ENCODE results near the gene CLK1.
A peak's percentile ranks its signal among the peaks of the same experiment; 100 is the strongest.
"Not testable (repeated sequence)": the region's sequence is repeated elsewhere in the genome, so short reads cannot be mapped to it uniquely, and the experiment has no call there.

The CLK1 gene

DNA sequence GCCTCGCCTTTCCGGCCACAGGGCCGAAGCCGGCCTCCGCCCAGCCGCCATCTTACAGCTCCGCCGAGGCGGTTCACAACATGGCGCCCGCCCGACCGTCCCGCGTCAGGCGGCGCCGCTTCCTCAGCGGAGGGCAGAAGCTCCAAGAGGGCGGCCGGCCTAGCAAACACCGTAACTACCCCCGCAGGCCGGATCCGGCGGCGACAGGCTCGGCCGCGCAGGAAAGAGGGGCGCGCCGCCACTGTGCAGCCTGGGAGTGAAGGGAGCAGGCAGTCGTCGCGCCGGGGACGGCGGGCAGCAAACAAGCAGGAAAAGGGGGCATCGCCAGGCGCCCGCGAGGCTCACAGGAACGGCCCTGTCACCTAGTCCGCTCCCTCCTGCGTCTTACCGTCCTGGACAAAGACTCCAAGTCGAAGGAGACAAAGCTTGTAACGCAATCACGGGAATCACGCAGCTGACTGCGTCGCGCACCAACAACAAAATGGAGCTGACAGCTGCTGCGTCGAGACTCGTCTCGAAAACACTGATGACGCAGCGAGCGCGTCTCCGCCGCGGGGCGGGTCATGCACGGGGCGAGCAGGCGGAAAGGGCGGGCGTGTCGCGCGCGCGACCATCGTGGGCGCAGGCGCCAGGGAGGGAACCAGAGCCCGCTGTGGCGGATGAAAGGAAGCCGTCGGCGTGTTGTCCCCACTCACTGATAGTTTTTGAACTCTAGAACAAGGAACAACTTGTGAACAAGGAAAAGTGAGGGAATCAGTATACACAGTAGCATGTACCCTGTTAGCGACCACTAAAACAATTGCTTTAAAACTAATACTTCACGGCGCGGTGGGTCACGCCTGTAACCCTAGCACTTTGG lies at the start of gene CLK1:
Gene CLK1 (minus strand): TSS at position 483 of the 859 bp plus-strand sequence. CDS start 2,796 bp downstream, outside the sequence.
- peak; percentile 80 for DNase-seq

DNA sequence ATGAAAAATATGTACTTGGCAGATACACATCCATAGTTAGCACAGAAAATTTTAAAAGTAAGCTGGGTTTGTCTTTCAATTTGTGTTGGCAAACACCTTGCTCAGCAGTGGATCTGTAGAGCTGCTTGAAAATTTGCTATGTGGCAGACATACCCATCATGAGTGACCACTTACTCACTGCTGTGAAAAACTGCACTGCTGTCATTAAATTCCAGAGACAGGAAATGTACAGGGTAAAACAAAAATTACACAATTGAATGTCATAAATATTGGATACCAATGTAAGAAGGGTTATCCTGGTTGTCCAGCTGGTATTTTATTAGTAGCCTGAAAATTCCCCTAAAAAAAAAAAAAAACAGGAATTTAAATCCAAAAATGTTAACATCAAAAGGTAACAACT lies 49.2 kb upstream of the CLK1 start:
- DNase-seq, result no peak

DNA sequence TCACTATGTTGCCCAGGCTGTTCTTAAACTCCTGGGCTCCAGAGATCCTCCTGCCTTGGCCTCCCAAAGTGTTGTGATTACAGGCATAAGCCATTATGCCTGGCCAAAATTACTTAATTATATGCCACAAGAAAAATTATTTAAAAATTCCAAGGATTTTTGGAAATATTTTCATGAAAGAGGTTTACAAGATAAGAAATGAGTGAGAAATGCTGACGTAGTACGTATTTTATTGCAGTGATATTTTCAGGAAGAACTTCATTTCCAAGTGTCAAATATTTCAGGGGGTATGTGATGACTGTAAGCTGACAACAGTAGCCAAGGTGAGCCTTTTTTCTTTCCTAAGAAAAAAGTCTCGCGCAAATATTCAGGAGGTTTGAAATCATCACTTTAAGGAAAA lies 45.5 kb upstream of the CLK1 start:
- no peak for DNase-seq

DNA sequence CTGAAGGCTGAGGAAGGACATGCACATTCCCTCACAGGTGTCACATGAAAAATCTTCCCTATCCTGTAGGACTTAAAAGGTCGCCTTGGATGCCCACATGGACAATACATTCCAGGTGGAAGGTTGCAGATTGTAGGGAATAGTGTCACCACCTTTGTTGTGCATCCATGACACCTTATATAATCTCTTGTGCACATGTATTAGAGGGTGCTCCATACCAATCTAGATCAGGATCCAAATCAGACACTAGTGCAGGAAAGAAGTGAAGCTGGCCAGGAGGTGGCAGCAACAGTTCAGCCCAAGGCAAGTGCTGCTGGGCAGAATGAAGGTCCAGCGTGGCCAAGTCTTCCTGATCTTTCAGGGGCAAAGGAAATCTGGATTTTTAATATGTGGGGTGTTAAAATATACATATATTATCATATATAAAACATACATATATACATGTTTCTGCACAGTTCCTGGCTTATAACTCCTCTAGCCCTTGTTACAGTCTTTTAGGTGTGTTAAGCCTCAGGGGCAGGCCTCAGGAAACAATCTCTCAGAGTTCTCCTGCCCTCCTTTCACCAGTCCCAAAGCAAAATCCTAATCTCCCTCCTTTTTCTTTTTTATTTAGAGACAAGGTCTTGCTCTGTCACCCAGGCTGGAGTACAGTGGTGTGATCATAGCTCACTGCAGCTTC lies 41.3 kb upstream of the CLK1 start:
- peak; percentile 8 for DNase-seq

DNA sequence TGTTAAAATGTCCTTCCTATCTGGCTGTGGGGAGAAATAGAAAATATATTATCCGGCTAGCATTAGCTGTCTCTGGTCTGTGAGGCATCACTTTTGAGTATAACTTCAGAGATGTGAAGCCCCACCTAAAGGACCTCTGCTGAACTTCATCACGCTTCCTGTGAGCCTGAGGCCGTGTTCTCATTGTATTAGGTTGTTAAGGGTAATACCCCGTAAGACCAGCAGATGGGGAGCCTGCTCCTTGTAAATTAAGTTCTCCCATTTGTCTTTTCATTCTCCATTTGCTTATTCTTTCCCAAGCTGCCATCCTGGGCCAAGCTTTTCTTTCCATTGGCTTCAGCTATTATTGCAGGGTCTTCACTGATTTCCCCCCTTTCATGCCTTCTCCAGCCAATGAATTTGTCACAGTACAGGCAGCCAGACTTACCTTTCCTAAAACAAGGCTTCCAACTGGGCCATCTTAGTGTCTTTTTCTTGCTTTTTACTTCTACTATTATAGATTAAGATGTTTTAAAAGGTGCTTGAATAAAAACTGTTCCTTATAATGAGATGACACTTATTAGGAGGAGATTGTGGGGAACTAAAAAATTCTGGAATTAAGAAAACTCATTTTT lies 37.1 kb upstream of the CLK1 start:
- peak; percentile 75 for DNase-seq

DNA sequence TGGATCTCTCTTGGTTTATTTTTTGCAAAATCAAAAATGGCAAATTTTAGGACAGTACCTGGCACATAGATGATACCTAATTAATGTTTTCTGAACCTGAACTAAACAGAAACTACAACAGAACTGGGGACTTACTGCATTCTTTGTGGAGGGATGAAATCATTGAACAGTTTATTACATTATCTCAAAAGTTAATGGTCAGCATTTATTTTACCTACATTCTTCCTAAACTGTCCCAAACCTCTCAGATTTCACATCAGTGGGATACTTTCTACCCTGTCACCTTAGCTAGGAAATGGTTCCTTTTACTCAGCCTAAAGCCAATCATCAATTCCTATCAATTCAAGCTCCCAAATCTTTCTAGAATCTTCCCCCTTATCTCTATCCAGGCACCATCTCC lies 35.0 kb upstream of the CLK1 start:
- no peak for DNase-seq

DNA sequence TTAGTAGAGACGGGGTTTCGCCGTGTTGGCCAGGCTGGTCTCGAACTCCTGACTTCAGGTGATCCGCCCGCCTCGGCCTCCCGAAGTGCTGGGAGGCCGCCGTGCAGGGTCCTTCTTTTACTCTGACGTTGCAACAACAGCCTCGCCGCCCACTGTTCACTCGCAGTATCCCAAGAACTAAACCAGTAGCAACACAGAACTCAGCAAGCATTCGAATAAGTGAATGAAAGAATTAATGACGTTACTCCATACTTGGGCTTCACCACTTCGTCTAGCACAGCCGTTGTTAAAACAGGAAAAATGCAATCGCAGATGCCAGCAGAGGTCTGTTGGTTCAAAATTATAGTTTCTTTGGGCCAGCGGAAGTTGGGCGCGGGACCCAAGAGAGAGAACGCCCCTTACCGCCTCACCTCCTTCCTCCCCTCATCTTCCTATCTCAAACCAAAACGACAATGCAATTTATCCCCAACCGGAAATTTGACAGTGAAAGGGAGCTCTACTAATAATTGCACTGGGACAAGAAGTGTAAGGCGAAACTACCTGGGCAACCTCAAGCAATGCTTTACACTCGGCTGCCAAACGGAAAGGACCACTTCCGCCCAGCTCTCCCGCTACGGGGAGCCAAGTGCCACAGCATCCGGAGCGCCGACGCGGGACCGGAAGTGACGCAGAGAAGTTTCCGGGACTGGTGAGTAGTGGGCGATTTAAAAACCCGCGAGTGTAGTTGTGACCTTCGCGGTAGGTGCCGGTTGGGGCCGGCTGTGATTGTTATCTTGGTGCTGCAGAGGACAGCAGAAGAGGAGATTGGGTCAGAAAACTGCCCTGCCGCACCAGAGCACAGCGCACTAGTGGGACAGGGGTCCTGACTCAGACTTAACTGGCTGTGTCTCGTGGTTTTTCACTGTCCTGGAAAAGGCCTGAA lies 24.5 kb upstream of the CLK1 start, which contains the start of the genes NIF3L1 and PPIL3:
Gene NIF3L1 (plus strand): TSS at position 668 of the 922 bp plus-strand sequence. CDS start 2,573 bp downstream, outside the sequence.
Gene PPIL3 (minus strand): TSS at position 374 of the 922 bp plus-strand sequence. CDS start 1,462 bp downstream, outside the sequence.
- DNase-seq, result peak; percentile 94

DNA sequence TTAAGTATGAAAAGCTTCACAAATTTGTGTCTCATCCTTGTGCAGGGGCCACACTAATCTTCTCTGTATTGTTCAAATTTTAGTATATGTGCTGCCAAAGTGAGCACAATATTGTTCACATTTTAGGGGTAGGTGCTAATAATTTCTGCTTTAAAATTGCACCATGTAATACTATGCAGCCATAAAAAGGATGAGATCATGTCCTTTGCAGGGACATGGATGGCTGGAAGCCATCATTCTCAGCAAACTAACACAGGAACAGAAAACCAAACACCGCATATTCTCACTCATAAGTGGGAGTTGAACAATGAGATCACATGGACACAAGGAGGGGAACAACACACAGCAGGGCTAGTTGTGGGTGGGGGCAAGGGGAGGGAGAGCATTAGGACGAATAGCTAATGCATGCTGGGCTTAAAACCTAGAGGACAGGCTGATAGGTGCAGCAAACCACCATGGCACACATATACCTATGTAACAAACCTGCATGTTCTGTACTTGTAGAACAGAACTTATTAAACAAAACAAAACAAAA lies 17.3 kb upstream of the CLK1 start:
- DNase-seq, result not testable (repeated sequence)

DNA sequence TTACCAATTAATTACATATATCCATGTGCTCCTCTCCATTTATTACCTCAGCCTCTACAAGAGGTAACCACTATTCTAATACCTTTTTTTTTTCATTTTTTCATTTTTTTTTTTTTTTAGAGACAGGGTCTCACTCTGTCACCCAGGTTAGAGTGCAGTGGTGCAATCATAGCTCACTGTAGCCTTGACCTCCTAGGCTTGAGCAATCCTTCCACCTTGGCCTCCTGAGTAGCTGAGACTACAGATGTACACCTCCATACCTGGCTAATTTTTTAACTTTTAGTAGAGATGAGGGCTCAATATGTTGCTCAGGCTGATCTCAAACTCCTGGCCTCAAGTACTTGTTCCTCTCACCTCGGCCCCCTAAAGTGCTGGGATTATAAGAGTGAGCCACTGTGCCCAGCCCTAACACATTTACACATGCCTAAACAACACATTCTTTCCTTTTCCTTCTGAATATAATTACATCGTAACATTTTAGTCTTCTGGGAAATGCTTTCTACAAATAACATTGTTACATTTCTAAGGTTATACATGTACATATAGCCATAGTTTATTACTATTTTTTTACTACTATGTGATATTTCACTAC lies 13.9 kb upstream of the CLK1 start:
- DNase-seq, result no peak

DNA sequence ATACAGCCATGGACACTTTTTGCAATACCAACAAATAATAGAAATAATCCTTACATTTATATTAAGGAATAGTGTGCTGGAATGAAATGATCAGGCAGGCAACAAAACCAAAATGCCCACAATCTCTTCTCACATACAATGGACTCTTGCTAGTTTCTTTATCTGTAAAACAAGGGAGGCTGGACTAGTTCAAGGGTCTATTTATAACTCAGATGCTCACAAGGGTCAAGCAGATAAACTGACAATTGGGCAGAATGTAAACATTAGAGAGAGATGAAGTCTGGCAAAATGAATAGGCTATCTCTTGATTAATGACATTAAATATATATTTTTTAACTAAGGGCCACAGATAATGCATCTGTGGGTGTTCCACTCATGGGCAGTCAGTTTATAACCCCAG lies 13.0 kb upstream of the CLK1 start:
- DNase-seq, result no peak

DNA sequence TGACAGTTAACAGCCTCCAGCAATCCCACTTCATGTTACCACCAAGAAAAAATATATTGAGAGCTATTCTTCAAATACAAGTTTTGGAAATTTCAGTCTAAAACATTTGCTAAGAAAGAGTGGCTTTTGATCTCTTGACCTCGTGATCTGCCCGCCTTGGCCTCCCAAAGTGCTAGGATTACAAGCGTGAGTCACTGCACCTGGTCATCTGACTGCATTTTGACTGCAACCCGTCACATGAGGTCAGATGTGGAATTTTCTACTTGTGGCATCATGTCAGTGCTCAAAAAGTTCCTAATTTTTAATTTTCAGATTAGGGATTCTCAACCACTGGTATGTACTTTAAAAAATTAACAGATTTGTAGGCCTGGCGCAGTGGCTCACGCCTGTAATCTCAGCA lies 9.1 kb upstream of the CLK1 start:
- no peak for DNase-seq

DNA sequence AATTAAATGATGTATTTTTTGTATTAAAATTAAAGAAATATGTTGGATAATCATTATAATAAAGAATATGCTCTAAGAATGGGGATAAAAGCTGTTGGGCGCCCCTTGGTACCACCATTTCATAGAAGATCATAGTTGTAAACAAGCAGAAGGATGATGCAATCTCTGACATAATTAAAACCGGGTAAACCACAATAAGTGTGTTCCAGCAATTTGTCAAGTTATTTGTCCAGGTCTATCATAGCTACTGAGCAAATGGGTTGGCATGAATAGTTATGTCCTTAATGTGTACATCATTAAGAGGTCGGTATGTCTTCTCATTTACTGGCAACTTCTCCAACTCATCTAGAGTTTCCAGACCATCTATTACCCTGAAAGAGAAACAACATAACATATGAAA lies 6.7 kb upstream of the CLK1 start:
- DNase-seq, result no peak

DNA sequence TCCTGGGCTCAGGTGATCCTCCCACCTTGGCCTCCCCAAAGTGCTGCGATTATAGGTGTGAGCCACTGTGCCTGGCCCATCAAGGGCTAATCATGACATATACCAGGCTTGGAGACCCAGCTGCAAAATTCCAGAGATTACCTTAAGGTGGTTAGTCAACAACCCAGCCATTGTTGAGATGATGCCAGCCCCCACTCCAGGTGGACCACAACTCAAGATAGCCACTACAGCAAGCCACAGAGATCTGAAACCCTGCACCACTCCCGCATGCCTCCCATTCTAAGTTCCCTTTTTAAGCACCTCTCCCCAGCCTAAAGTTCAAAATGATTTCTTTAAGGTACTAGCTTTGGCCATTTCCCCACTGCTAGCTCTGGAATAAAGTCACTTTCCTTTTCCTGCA lies 4.6 kb upstream of the CLK1 start:
- DNase-seq, result no peak

DNA sequence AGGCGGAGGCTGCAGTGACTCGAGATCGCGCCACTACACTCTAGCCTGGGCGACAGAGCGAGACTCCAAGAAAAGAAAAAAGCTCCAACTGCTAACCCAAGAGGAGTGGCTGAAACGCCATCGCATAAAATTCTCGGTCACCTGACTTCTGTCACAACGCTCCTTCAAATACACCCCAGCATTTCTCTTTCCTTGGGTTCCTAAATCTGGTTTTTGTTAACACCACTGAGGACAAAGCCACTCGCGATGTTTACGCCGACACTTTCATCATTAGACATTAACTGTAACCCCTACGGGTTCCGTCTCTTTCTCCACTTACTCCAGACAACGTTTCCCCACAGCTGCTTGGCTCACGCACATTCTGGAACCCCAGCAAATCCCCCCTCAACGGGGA lies 679 bp downstream of the CLK1 start:
- no peak for DNase-seq

DNA sequence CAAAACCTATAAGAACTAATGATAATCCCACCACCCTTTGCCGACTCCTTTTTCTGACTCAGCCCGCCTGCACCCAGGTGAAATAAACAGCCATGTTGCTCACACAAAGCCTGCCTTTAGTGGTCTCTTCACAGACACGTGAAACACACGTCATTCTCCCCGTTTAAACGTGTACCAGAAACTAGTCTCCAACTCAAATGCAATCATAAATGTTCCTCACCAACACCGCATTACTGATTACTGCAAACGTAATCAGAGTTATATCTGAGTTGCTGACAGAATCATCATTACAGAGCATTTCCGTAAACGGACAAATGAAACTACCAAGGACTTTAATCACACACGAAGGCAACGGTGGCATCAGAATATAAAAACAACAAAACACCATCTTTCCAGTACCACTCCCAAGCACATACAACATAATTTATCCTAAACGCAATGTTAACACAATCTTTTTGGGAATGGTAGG lies 1.9 kb downstream of the CLK1 start:
- no peak for DNase-seq

DNA sequence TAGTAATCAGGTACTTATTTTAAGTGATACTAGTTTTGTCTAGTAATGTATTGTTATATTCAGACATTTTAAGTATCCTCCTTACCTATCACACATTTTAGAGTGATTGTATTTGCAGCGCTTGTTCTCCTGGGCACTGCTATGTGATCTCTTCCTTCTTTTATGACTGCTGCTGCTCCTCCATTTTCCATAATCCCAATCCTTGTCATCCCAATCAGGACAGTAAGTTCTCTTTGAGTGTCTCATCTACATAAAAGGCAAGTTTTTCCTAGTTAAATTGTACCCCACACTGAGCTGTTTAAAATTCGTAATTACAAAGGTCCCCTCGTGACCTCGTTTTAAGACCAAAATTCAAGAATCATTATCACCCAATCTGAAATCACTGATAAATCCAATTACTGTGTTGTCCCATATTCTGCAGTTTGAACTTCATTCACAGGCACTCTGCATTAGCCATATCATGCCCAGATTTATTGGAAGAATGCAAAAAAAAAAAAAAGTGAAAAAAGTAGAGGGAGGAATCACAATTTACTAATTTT lies 2.8 kb downstream of the CLK1 start:
- DNase-seq, result no peak

DNA sequence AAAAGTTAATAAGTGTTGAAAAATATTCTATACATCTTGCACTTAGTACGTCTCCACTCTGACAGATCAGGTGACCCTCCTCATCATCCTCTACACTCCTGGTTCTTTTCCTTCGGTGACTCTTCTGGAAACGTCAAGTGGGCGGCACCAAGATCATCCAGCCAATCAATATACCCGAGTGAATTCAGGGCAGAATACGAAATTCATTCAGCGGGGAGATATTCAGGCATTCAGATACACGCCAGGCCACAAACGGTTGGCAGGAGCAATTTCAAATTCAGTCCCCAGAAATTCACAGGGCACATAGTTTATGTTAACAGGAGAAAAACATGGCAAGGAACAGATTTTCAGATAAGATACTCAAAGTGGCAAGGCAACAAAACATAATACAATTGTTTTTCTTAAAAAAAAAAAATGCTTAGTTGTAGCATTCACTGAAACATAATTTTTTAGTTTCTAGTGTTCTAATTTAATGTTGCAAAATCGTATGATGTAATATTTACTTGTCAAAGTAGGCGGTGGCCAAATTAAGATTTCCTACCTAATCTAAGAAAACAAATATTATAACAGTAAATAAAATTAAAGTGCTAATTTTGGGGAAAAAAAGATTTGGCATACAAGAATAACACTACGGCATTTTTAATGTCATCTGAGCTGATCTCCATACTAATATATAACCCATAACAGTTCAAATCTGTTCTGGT lies 4.2 kb downstream of the CLK1 start:
- no peak for DNase-seq

DNA sequence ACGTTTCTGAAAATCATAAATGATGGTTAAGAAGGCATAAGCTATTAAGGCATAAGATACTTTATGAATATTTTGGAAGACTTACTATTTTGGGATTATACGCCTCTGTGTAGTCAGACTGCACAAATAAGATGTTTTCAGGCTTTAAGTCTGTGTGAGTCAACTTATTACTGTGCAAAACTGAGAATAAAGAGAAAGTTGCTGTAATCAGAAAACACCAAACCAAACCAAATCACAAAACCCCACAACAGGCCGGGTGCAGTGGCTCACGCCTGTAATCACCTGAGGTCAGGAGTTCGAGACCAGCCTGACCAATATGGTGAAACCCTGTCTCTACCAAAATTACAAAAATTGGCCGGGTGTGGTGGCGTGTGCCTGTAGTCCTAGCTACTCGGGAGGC lies 7.7 kb downstream of the CLK1 start:
- DNase-seq, result no peak

DNA sequence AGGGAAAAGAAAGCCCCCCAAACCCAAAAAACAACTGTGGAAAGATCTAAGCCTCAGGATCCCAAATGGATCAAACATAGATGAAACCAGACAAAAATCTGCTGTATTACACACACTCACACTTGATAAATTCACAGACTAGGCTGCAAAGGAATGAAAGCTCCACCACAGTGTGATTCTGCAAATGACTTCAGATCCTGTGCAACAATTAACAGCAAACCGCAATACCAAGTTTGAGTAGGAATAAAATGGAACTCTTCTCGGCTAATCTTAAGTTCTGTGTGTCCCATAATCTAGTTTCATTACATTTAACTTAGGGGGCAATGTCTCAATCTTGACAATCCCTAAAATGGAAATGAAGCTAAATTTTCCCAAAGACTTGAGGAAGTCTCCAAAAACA lies 11.9 kb downstream of the CLK1 start:
- DNase-seq, result no peak

DNA sequence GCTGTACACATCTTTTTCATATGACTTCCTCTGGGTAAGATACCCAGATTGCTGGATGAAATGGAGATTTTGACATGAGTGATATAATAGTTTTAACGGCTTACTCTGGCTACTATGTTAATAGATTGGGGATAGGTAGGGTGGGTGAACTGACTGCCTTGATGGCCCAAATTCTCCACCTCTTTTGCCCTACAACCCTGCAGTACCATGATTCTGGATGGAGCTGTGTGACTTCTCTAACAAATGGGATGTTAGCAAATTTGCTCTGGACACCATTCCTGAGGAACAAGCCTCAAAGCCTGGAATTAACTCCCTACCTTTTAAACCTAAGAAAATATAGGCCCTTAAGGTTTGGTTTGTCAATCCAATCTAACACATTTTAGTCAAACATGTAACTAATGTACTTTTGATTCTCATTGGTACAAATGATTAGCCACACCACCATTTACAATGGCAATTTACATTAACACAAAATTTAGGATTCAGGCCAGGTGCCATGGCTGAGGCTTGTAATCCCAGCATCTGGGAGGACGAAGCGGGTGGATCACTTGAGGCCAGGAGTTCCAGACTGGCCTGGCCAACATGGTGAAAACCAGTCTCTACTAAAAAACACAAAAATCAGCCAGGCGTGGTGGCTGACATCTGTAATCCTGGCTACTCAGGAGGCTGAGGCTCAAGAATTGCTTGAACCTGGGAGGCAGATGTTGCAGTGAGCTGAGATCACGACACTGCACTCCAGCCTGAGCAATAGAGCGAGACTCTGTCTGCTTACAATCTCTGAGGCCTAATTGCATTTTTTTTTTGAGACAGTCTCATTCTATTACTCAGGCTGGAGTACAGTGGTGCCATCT lies 12.8 kb downstream of the CLK1 start:
- DNase-seq, result no peak
